Sigmoid colon (tissue), 7 donors: ENCODE data around the gene NXPH3. TPM values are rescaled to one million over a fixed set of nuclear protein-coding genes. Genes with fewer than 3 reads are reported as not detected.

ENCODE experiments used
- DNase-seq: peaks from one replicate; pipeline ENCODE4 v3.0.0-alpha.2; 2019
- H3K27ac ChIP-seq, 4 donors: fragments of 200-600 bp; sonication (generic); one replicate each; pipeline ENCODE4 v1.5.1; 2016 to 2019; ENCODE audit warnings: mild to moderate bottlenecking in 1 of 4
- H3K27me3 ChIP-seq, 3 donors: fragments of 200-600 bp; sonication (generic); one replicate each; pipeline ENCODE4 v1.5.1; 2019; ENCODE audit warnings: mild to moderate bottlenecking in 1 of 3
- H3K36me3 ChIP-seq, 4 donors: fragments of 200-600 bp; sonication (generic); one replicate each; pipeline ENCODE4 v1.5.1; 2016 to 2019
- H3K4me1 ChIP-seq, 4 donors: fragments of 200-600 bp; sonication (generic); one replicate each; pipeline ENCODE4 v1.5.1; 2017 to 2019
- H3K4me3 ChIP-seq, 4 donors: fragments of 200-600 bp; sonication (generic); one replicate each; pipeline ENCODE4 v1.5.1; 2017 to 2019; ENCODE audit warnings: mild to moderate bottlenecking in 2 of 4, moderate library complexity in 1 of 4
- H3K9me3 ChIP-seq, 4 donors: fragments of 200-600 bp in 3 of 4; sonication (generic) in 3 of 4; one replicate each; pipeline versions ENCODE4 v1.5.1 to v1.6.1; 2013 to 2019
- EP300 ChIP-seq, 4 donors: sonication (generic); formaldehyde crosslinking; IDR thresholded peaks; one replicate each; pipeline ENCODE4 v1.6.1; 2017; ENCODE audit warnings: antibody characterized with exemption in 4 of 4
- POLR2A ChIP-seq, 2 donors: fragments of 450-650 bp; IDR thresholded peaks; one replicate each; pipeline ENCODE4 v1.6.1; 2016; ENCODE audit warnings: antibody characterized with exemption in 2 of 2, mild to moderate bottlenecking in 2 of 2, moderate library complexity in 2 of 2
- POLR2AphosphoS5 ChIP-seq, 4 donors: sonication (generic); formaldehyde crosslinking; IDR thresholded peaks; one replicate each; pipeline ENCODE4 v1.6.1; 2017; ENCODE audit warnings: antibody characterized with exemption in 4 of 4
- WGBS, 2 donors: extraction: QIAGEN DNeasy Blood & Tissue Kit; methylation state at CpG; one replicate each; pipeline ENCODE4 v1.1.7; 2013; 5-methylcytosine and 5-hydroxymethylcytosine counted together
- intact Hi-C: fragments of 100-400 bp; cut with DNase I; formaldehyde crosslinking; loops from one replicate; pipeline ENCODE4 v1.15.1; 2023
- polyA plus RNA-seq, 3 donors: library from polyadenylated mRNA; stranded (reverse); fragments of 200-250 nt; gene quantifications; one replicate each; pipeline ENCODE4 v1.2.3, GENCODE V29; 2013
- total RNA-seq, 4 donors: library from RNA; depleted of rRNA; stranded (reverse); fragments of >200 nt; gene quantifications; one replicate each; pipeline ENCODE4 v1.1.0, GENCODE V29; 2016
- TF ChIP-seq, protein P1 (sequence below), 4 experiments: fragments of 450-650 bp in 3 of 4; fragments of 200-600 bp in 1 of 4; IDR thresholded peaks; one replicate each; pipeline ENCODE4 v1.5.1; 2016 to 2019; ENCODE audit warnings: antibody characterized with exemption in 4 of 4, mild to moderate bottlenecking in 3 of 4, moderate library complexity in 2 of 4
- donor health status: healthy with polysubstance abuse.
- donor health status: Bipolar disorder and iron deficiency.
- donor health status: healthy.

Gene NXPH3
- total and polyA plus RNA-seq, 7 donors: 0.23 to 32.6 (median 20.2) TPM

DNA sequence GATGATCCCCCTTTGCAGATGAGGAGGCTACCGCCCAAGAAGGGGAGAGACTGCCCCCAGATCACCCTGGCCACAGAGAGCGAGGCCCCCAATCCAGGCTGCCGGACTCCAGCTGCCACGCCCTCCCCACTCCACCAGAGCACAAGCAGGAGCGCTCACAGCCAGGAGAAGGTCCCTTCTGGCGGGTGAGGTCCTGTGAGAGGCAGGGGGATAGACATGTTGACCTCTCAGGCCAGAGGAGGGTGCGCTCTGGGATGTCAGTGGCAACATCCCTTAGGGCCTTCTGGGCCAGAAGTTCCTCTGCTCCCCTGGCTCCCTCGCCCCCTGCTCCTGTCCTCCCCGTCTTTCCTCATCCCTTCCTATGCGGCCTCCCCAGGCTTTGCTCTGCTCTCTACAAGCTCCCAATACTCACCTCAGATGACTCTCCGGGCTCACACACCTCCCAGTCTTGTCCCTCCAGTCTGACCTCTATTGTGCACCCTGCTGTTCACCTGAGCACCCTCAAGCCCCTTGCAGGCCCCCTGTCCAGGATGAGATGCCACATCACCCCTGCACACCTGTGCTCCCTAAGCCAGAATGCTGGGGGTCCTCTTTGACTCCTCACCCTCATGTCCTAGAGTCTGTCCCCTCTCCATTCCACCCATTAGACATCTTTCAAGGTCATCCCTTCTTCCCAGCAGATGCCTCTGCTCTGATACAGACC lies 5.0 kb upstream of the NXPH3 start:
- no peaks in the 10 kb centered on the region for H3K9me3 ChIP-seq
- no peak overlapping the region for H3K4me3 ChIP-seq
- DNase-seq: no peak
- intact Hi-C loops: loop anchor here (1.0 kb wide), 1 partner anchor 125 kb away; no protein-coding TSS in a partner anchor
- H3K4me1 ChIP-seq: peaks cover 0 to 64% (median 57%) of the 10 kb centered on the region in 4 donors
- no peaks in the 10 kb centered on the region for H3K27me3 ChIP-seq
- no peaks in the 10 kb centered on the region for H3K36me3 ChIP-seq
- no peak for TF ChIP-seq EP300 (IDR thresholded peaks at IDR 0.05)
- no peak for TF ChIP-seq POLR2AphosphoS5 (IDR thresholded peaks at IDR 0.05)
- TF ChIP-seq POLR2A (IDR thresholded peaks at IDR 0.05): no peak
- TF ChIP-seq, protein P1, sequence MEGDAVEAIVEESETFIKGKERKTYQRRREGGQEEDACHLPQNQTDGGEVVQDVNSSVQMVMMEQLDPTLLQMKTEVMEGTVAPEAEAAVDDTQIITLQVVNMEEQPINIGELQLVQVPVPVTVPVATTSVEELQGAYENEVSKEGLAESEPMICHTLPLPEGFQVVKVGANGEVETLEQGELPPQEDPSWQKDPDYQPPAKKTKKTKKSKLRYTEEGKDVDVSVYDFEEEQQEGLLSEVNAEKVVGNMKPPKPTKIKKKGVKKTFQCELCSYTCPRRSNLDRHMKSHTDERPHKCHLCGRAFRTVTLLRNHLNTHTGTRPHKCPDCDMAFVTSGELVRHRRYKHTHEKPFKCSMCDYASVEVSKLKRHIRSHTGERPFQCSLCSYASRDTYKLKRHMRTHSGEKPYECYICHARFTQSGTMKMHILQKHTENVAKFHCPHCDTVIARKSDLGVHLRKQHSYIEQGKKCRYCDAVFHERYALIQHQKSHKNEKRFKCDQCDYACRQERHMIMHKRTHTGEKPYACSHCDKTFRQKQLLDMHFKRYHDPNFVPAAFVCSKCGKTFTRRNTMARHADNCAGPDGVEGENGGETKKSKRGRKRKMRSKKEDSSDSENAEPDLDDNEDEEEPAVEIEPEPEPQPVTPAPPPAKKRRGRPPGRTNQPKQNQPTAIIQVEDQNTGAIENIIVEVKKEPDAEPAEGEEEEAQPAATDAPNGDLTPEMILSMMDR (IDR thresholded peaks at IDR 0.05): no peak
- H3K27ac ChIP-seq: peak overlapping the region; percentile 77 to 96 (median 90)
- 28 to 67% methylated on average over 11 of the region's 11 CpGs for WGBS, 2 donors

DNA sequence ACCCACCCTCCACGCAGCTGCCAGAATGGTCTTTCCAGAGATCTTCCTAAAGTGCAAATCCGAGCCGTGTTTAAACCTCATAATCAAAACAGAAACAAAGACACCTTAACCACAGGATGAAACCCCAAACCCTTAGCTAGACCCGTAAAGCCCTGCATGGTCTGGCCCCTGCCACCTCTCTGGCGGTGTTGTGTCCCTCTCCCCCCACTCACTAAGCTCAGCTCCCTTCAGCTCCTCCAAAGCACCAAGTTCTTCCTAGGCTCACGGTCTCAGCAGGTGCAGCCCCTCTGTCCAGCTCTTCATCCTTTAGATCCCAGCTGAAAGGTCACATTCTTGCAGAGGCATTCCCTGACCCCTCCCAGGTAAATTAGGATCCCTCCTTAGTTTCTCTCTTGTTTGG lies 4.4 kb upstream of the NXPH3 start:
- no peaks in the 10 kb centered on the region for H3K36me3 ChIP-seq
- TF ChIP-seq EP300 (IDR thresholded peaks at IDR 0.05): no peak
- no peak for TF ChIP-seq POLR2AphosphoS5 (IDR thresholded peaks at IDR 0.05)
- TF ChIP-seq, protein P1 (IDR thresholded peaks at IDR 0.05): no peak
- no peak for TF ChIP-seq POLR2A (IDR thresholded peaks at IDR 0.05)
- peak overlapping the region; percentile 38 to 96 (median 90) for H3K27ac ChIP-seq
- intact Hi-C loops: no loop called here
- 32 to 57% methylated on average over 6 of the region's 6 CpGs for WGBS, 2 donors
- no peak for DNase-seq
- no peaks in the 10 kb centered on the region for H3K27me3 ChIP-seq
- H3K9me3 ChIP-seq: no peaks in the 10 kb centered on the region
- H3K4me3 ChIP-seq: no peak overlapping the region
- H3K4me1 ChIP-seq: peaks cover 0 to 60% (median 55%) of the 10 kb centered on the region in 4 donors

DNA sequence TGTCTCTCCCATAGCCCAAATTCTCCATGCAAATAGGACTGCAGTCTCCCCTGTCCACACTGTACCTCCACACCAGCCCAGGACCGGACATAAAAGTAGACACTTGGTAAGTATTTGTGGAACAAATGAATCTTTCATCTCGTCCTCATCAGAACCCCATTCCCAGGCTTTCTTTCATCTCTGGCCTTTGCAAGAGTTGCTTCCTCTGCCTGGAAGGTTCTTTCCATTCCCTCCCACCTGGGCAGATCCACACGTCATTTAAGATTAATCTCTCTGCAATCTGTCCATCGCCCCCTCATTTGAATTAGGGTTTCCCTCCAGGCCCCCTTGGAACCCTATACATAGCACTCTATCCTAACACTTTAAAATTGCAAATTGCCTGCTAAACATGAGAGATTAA lies 3.9 kb upstream of the NXPH3 start:
- intact Hi-C loops: no loop called here
- Histone ChIP-seq H3K27ac (peak overlapping the region; percentile 38 to 96 (median 90)), H3K4me3 (no peak overlapping the region), H3K4me1 (peaks cover 0 to 57% (median 51%) of the 10 kb centered on the region in 4 donors), H3K27me3 (no peaks in the 10 kb centered on the region), H3K36me3 (no peaks in the 10 kb centered on the region), H3K9me3 (no peaks in the 10 kb centered on the region)
- no peak for TF ChIP-seq POLR2AphosphoS5 (IDR thresholded peaks at IDR 0.05)
- TF ChIP-seq, protein P1 (IDR thresholded peaks at IDR 0.05): no peak
- TF ChIP-seq EP300 (IDR thresholded peaks at IDR 0.05): no peak
- TF ChIP-seq POLR2A (IDR thresholded peaks at IDR 0.05): no peak
- no peak for DNase-seq
- 34 to 66% methylated on average over 4 of the region's 4 CpGs for WGBS, 2 donors

DNA sequence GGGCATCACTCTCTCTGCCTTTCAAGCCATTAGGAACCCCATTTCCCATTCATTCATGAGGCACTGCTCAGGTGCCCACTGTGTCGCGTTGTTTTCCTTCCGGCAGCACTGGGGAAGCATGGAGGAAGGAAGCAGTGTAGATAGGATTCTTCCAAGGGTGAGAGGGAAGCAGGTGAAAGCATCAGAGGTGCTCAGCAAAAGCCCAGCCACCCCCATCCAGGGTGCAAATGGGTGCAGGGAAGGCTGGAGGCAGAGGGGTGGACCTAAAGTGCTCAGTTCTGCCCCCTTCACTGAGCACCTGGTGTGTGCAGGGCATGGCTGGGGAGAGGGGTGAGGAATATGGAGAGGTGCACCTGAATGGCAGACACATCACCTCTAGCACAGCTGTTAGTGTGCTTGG lies 3.4 kb upstream of the NXPH3 start:
- peaks cover 0 to 55% (median 50%) of the 10 kb centered on the region in 4 donors for H3K4me1 ChIP-seq
- intact Hi-C loops: no loop called here
- no peaks in the 10 kb centered on the region for H3K27me3 ChIP-seq
- H3K4me3 ChIP-seq: no peak overlapping the region
- peak overlapping the region in 3 of 4 donors; percentile 87 to 96 (median 94) for H3K27ac ChIP-seq
- TF ChIP-seq, protein P1 (IDR thresholded peaks at IDR 0.05): no peak
- TF ChIP-seq POLR2AphosphoS5 (IDR thresholded peaks at IDR 0.05) (no peak), POLR2A (IDR thresholded peaks at IDR 0.05) (no peak), EP300 (IDR thresholded peaks at IDR 0.05) (no peak)
- no peak for DNase-seq
- H3K9me3 ChIP-seq: no peaks in the 10 kb centered on the region
- no peaks in the 10 kb centered on the region for H3K36me3 ChIP-seq
- WGBS, 2 donors: 77 to 79% methylated on average over 3 of the region's 3 CpGs
